Heart right ventricle (tissue), 16 donors: Measurements from ENCODE around the gene LECT2. TPM values are rescaled to one million over a fixed set of nuclear protein-coding genes. Genes with fewer than 3 reads are reported as not detected.

Experiments used
- ATAC-seq, 8 donors: fragments of 200-7000 bp; cut with Tn5 transposase; one replicate each; pipeline ENCODE4 v1.9.1; 2020; ENCODE audit warnings: mild to moderate bottlenecking in 8 of 8, moderate library complexity in 8 of 8, moderate number of reproducible peaks in 1 of 8
- DNase-seq, 2 donors: peaks; one replicate each; pipeline ENCODE4 v3.0.0-alpha.2; 2020
- H3K27ac ChIP-seq, 10 donors: fragments of 200-600 bp; sonication (generic) in 2 of 10; one replicate each; pipeline versions ENCODE4 v1.5.0 to v1.8.0; 2020 to 2022; ENCODE audit warnings: mild to moderate bottlenecking in 3 of 10
- H3K27me3 ChIP-seq, 7 donors: fragments of 200-600 bp; one replicate each; pipeline ENCODE4 v1.8.0; 2021 to 2022; ENCODE audit warnings: mild to moderate bottlenecking in 2 of 7
- H3K36me3 ChIP-seq, 9 donors: fragments of 200-600 bp; sonication (generic) in 1 of 9; one replicate each; pipeline versions ENCODE4 v1.5.0 to v1.8.0; 2020 to 2022; ENCODE audit warnings: mild to moderate bottlenecking in 2 of 9
- H3K4me1 ChIP-seq, 9 donors: fragments of 200-600 bp; sonication (generic) in 1 of 9; one replicate each; pipeline versions ENCODE4 v1.5.0 to v1.8.0; 2020 to 2022; ENCODE audit warnings: mild to moderate bottlenecking in 4 of 9
- H3K4me3 ChIP-seq, 10 donors: fragments of 200-600 bp; sonication (generic) in 2 of 10; one replicate each; pipeline versions ENCODE4 v1.5.0 to v1.8.0; 2020 to 2022; ENCODE audit warnings: mild to moderate bottlenecking in 7 of 10, moderate library complexity in 2 of 10
- H3K9me3 ChIP-seq, 11 donors: fragments of 200-600 bp in 10 of 11; sonication (generic) in 2 of 11; one replicate each; pipeline versions ENCODE4 v1.5.0 to v1.8.0; 2013 to 2022; ENCODE audit warnings: mild to moderate bottlenecking in 2 of 11, control low read depth in 1 of 11, moderate library complexity in 1 of 11
- CTCF ChIP-seq, 9 donors: fragments of 200-600 bp; sonication (generic) in 2 of 9; IDR thresholded peaks; one replicate each; pipeline versions ENCODE4 v1.5.0 to v1.8.0; 2021 to 2022; ENCODE audit warnings: antibody characterized with exemption in 9 of 9, mild to moderate bottlenecking in 5 of 9, moderate library complexity in 1 of 9
- WGBS, 2 donors: extraction: QIAGEN DNeasy Blood & Tissue Kit; methylation state at CpG; one replicate each; pipeline ENCODE4 v1.1.7; 2013; ENCODE audit warnings: inconsistent platforms in 1 of 2; 5-methylcytosine and 5-hydroxymethylcytosine counted together
- intact Hi-C, 10 donors: fragments of 100-400 bp; cut with DNase I; formaldehyde crosslinking; loops; one replicate each; pipeline versions ENCODE4 v1.11.1 to v1.14.2; 2022
- polyA plus RNA-seq, 2 donors: library from polyadenylated mRNA; stranded (reverse); fragments of 200-250 nt; gene quantifications; one replicate each; pipeline ENCODE4 v1.2.3, GENCODE V29; 2013
- total RNA-seq, 10 donors: library from RNA; stranded (reverse); fragmentation: NEBNext Ultra II Directional in 3 of 10; extraction: Animal tissue kit (Norgen Biotek cat#: 25700) in 3 of 10; gene quantifications; one replicate each; pipeline versions ENCODE4 v1.2.1 to v1.2.4, GENCODE V29; 2021 to 2023
- donor health status: Arrhythmogenic right ventricular cardiomyopathy.
- donor health status: ischemic (EF 13 %, LVEDD 7.1; RV severe dilation, severe dysfunction).
- donor health status: healthy with polysubstance abuse.
- donor health status: DM: no; HTN: yes; CAD: no.
- donor health status: DM: no; HTN: no; CAD: no.
- donor health status: ischemic (EF 25% LVEDD 6.9; RV normal size, moderate dysfunction).
- donor health status: ischemic (EF 25% LVEDD 5.7; RV mildly dilated, moderate dysfunction).
- donor health status: healthy.
- donor health status: DM: yes; HTN: yes; CAD: no.
- donor health status: Ischemic cardiomyopathy.
- donor health status: ischemic (EF 35%, LVEDD 5.7; RV mildly dilated, moderate dysfunction).
- donor health status: nonischemic (EF 11% LVEDD 7.7; RV severe dilation, severe dysfunction).
- donor health status: DM: yes; HTN: yes; CAD: no.
- donor health status: PGD.
- donor health status: ischemic (EF 29% LVEDD 5.4; RV normal size, mild dysfunction).
- donor health status: nonischemic (EF 23%, LVEDD 6.1; RV moderate dilation, normal function).

LECT2 gene
- total and polyA plus RNA-seq, 12 donors: not detected

- ATAC-seq (no peak), DNase-seq (no peak)
- TF ChIP-seq CTCF (IDR thresholded peaks at IDR 0.05): no peak
- peaks cover 0 to 2% (median 0%) of the 10 kb centered on the region in 11 donors for H3K9me3 ChIP-seq
- no peak overlapping the region for H3K4me3 ChIP-seq
- intact Hi-C loops: loop anchor here in 3 of 10 donors (5.0 kb wide), 2 partner anchors 97 to 117 kb away; no protein-coding TSS in a partner anchor
- peaks cover 0 to 11% (median 0%) of the 10 kb centered on the region in 7 donors for H3K27me3 ChIP-seq
- 93% methylated on average over 3 of the region's 3 CpGs for WGBS, 2 donors
- no peak overlapping the region for H3K27ac ChIP-seq
- peaks cover 0 to 9% (median 0%) of the 10 kb centered on the region in 9 donors for H3K4me1 ChIP-seq
- no peaks in the 10 kb centered on the region for H3K36me3 ChIP-seq
Observed at GRCh38 chr5:135965504-135965903, 10.7 kb upstream of the LECT2 start.

- TF ChIP-seq CTCF (IDR thresholded peaks at IDR 0.05): peak in 2 of 9 donors; percentile 41 to 43
- DNase-seq: no peak
- Histone ChIP-seq H3K9me3 (no peaks in the 10 kb centered on the region), H3K4me3 (no peak overlapping the region), H3K27me3 (peaks cover 0 to 4% (median 0%) of the 10 kb centered on the region in 7 donors), H3K36me3 (no peaks in the 10 kb centered on the region), H3K27ac (no peak overlapping the region), H3K4me1 (peaks cover 0 to 9% (median 0%) of the 10 kb centered on the region in 9 donors)
- 62 to 67% methylated on average over 1 of the region's 1 CpG for WGBS, 2 donors
- intact Hi-C loops: loop anchor here in 3 of 10 donors (5.0 kb wide), 2 partner anchors 98 to 118 kb away; no protein-coding TSS in a partner anchor
- ATAC-seq: peak in 6 of 8 donors; percentile 42 to 67 (median 54)
Observed at GRCh38 chr5:135964670-135965320, 10.0 kb upstream of the LECT2 start.

GRCh38 chr5:135955525-135955924 is 742 bp upstream of the LECT2 start:
- peaks cover 0 to 9% (median 0%) of the 10 kb centered on the region in 7 donors for H3K27me3 ChIP-seq
- H3K9me3 ChIP-seq: no peaks in the 10 kb centered on the region
- H3K36me3 ChIP-seq: no peaks in the 10 kb centered on the region
- H3K27ac ChIP-seq: no peak overlapping the region
- no peaks in the 10 kb centered on the region for H3K4me1 ChIP-seq
- no peak for DNase-seq
- WGBS, 2 donors: 87 to 88% methylated on average over 4 of the region's 4 CpGs
- H3K4me3 ChIP-seq: no peak overlapping the region
- intact Hi-C loops: loop anchor here in 1 of 10 donors (10.0 kb wide), 1 partner anchor 239 kb away; the partner anchor contains the start of gene SMIM32
- ATAC-seq: no peak
- no peak for TF ChIP-seq CTCF (IDR thresholded peaks at IDR 0.05)

- H3K27ac ChIP-seq: no peak overlapping the region
- no peak for TF ChIP-seq CTCF (IDR thresholded peaks at IDR 0.05)
- no peaks in the 10 kb centered on the region for H3K9me3 ChIP-seq
- H3K27me3 ChIP-seq: peaks cover 0 to 4% (median 0%) of the 10 kb centered on the region in 7 donors
- H3K4me1 ChIP-seq: no peaks in the 10 kb centered on the region
- 91% methylated on average over 2 of the region's 2 CpGs for WGBS, 2 donors
- H3K4me3 ChIP-seq: no peak overlapping the region
- intact Hi-C loops: loop anchor here in 1 of 10 donors (5.0 to 10.0 kb wide), 2 partner anchors 123 to 241 kb away; partner anchors contain the start of gene SMIM32
- DNase-seq (no peak), ATAC-seq (no peak)
- H3K36me3 ChIP-seq: no peaks in the 10 kb centered on the region
Observed at GRCh38 chr5:135953850-135954249, 933 bp downstream of the LECT2 start.
